Right kidney (tissue), 1 donor: ENCODE measurements around the gene PGLYRP4.
"Not testable (repeated sequence)": the region's sequence is repeated elsewhere in the genome, so short reads cannot be mapped to it uniquely, and the experiment has no call there.

ENCODE experiments used
- DNase-seq: peaks from one replicate; pipeline ENCODE4 v3.0.0-alpha.2; 2016

PGLYRP4 gene

DNA sequence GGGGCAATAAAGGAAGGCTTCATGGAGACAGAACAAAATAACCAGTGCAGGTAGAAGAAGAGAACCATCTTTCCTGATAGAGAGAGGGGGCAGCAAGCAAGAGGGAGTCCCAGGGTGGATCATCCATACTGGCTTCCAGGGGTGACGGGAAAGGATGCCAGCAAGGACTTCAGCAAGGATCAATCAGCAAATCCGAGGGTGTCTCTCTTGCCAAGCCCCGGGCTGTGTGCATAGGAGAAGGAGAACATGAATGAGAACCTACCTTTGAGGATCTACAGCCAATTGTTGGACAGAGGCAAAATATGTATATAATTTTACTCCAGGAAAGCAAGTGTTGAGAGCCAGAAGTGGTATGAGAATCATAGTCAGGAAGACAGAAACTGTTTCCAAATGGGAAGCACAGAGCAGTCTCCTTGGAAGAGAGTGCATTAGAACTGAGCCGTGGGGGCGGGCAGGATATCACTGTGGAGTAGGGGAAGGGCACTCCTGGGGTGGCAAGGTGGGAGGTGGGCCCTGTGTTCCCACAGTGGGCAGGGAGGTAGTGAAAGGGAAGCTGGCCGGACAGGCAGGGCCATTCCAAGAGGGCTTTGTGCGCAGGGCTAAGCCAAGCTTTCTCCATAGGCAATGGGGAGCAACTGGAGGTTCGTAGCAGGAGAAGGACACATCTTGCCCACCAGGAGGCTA lies 7.9 kb upstream of the PGLYRP4 start:
- DNase-seq = no peak

DNA sequence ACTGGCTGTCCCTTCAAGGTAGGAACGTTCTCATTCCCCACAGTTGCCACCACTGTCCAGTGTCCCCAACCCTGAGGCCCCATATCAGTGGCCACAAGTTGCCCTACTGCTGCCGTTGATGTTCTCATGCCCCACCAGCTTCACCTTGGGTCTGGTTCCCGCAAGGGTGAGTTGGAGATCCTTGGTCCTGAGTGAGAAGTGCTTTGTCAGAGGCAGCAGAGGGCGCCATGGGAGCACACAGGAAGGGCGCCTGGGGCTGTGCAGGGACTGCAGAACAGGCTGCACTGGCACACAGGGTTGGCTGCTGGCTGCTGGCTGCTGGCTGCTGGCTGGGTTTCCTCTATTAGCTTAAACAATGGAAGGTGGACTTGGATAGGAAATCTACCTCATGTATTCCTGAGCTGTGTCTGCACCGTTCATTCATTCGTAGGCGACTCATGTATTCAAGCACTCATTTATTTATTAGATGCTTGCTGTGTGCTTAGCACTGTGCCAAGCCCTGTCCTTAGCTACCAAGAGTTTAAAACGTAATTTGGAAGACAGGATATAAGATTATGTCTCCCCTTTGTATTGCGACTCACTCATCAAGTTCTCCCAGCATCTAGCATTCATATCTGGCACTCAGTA lies 6.9 kb upstream of the PGLYRP4 start:
- no peak for DNase-seq

DNA sequence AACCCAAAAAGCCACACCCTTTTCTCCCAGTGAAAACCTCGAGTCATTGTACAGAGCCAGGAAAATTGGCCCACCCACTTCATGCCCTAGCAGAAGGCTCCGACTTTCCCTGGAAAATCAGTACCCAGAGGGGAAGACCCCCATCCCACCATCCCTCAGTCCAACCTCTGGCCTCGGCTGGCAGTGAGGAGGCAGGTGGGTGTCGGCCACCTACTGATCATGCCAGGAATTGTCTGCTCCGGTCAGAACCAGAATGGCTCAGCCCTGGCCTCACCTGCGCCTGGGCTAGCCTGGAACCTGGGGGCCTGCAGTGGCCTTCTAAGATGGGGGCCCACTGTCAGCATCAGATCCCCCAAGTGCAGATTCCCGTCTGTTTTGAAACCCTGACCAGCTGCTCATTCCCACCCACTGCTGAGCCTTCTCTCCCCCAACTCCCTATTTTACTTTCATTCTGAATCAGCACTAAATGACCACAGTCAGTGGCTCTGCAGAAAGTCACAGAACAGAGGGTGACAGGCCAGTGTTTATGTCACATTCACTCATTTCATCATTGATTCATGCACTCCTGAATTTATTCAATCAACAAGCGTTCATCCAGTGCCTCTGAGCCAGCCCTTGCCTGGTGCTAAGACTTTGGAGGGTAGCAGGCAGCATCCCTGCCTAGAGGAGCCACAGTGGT lies 6.0 kb upstream of the PGLYRP4 start:
- no peak for DNase-seq

- no peak for DNase-seq
Observed at GRCh38 chr1:153353226-153353947, 4.7 kb upstream of the PGLYRP4 start.

GRCh38 chr1:153352523-153352922 lies 3.9 kb upstream of the PGLYRP4 start:
- DNase-seq = peak; percentile 29

DNA sequence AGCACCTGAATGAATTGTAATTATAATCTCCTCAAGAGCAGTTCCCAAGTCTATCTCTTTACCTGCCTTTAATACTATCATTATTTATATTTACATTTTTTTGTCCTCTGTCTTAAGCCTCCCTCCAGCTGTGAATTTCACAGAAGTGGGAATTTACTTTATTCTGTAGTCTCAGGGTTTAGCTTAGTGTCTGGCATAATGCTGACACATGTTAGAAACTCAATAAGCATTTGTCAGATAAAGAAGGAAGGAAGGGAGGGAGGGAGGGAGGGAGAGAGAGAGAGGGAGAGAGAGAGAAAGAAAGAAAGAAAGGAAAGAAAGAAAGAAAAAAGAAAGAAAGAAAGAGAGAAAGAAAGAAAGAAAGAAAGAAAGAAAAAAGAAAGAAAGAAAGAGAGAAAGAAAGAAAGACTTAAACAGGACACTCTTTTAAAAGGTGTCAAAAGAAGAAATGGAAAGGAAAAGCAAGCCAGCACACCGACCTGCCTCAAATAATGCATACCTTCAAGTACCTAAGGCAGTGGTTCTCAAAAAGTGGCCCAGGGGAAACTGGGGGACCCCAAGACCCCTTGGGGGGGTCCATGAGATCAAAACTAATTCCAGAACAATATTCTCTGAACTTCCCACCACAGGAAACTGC lies 1.8 kb upstream of the PGLYRP4 start:
- DNase-seq = no peak

DNA sequence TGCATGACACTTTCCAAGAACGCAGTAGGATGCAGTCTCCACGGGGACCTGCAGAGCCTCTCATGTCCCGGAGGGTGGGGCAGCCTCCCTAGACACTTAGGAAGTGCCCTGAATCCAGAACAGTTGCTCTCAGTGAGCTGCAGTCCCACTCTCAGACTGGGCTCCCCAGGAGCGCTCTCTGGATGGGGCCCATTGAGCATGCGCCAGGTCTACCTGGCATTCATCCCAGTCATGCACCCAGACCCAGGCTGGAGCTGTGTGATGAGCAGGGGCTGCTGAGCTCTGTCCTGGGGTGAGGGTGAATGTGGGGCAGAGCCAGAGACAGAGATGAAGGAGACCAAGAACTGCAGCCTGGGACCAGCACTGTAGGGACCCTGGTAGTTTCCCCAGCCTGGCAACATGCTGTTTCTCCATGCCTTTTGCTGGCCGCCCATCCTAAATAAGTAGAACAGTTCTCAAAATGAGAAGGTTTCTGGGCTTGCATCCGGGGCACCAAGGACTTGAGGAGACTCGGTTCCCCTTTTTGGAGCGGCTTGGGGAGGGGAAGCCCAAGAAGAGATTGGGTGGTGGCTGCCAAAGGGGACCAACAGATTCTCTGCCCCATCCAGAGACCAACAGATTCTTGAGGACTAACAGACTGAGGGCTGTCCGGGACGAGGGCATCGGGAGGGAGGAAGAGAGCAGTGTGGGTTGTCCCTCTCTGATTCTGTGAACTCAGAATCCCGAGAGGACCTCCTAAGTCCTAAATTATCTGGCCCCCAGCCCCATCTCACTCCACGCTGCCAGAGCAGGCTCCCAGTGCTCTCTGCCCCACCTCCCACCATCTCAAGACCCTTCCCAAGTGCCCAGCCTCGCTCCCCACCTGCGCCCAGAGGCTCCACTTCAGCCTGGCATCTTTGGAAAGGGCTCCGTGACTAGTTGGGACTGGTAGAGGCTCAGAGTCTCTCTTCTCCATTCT lies 1.0 kb upstream of the PGLYRP4 start:
- DNase-seq = no peak

DNA sequence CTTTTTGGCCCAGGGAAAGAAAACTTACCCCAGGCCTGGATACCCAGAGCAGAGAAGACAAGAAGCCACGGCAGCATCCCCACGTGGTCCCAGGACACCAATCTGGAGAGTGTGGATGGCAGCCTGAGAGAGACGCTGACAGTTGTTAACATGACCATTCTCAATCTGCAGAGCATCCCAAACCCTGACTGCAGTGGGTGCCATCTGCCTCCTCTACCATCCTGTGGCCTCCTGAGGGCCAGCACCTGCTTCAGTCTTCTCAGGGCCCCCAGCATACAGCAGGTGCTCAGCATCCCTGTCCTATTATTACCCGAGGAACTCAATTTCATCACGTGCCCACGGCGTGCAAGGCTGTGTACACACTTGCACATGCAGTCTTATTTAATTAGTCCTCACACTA lies 785 bp downstream of the PGLYRP4 start:
- no peak for DNase-seq

GRCh38 chr1:153347049-153347448 lies 1.6 kb downstream of the PGLYRP4 start:
- DNase-seq = not testable (repeated sequence)

DNA sequence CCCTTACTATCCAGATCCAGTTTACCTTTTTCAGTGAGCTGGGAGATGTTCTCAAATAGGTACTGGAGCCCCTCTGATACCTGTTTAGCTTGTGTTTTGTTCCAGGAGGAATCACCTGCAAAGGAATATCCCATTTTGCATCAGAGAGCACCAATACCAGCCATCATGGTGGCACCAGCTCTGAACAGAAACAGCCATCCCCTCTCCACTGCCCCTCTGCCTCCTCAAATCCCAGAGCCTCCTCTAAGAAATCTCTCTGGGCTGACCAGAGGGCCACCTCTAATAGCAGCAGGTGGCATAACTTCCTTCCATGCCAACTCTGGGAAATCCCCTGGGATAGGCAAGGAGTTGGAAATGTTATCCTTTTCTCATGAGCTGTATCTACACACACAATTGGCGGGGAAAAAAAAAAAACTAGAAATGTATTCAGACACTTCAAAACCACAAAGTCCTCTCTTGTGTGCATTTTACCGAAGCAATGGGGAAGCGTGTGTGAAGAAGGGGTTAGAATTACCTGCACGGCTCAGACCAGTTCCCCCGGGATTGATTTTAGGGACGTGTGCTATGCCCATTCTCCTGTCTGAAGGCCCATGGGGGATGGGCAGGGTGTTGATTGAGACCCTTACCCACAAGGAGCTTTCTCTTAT lies 2.4 kb downstream of the PGLYRP4 start:
- no peak for DNase-seq

DNA sequence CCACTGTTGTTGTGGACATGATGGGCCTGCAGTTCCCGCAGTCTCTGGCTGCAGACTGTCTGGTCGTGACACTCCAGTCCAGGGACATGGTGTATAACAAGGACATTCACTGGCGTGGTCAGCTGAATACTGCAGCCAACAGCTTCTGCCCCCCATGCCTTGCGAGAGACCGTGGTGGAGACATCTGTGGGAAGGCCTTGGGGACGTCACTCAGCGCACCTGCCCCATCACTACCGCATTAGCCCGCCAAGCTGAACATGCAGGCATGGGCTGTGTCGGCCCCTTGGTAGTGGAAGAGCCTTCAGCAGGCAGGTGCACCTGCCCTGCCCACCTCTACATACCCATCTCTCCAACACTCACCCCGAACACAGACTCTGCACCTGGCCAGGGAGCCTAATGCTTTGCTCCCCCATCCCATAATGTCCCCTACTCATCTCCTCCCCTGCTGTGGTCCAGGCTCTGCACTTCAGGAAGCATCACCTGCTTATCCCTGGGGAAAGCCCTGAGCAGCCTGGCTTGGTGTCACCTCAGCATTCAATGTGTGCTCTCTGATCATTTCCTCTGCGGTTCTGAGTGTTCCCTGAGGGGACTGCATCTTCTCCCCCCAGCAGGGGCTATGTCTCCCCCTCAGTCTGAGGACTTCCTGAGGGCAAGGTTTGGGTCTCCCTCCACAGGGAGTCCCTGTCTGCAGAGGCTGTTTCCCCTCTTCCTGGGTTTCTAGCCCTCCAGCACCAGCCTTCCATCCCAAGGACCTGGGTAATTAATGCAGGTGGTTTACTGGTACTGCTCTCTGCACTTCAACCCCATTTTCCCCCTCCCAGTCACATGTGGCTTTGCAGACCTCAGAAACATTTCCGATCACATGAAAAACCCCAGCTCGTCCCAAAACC lies 3.2 kb downstream of the PGLYRP4 start:
- no peak for DNase-seq

GRCh38 chr1:153344718-153345025 lies 4.0 kb downstream of the PGLYRP4 start:
- DNase-seq = no peak

GRCh38 chr1:153343811-153344717 lies 4.6 kb downstream of the PGLYRP4 start:
- no peak for DNase-seq

DNA sequence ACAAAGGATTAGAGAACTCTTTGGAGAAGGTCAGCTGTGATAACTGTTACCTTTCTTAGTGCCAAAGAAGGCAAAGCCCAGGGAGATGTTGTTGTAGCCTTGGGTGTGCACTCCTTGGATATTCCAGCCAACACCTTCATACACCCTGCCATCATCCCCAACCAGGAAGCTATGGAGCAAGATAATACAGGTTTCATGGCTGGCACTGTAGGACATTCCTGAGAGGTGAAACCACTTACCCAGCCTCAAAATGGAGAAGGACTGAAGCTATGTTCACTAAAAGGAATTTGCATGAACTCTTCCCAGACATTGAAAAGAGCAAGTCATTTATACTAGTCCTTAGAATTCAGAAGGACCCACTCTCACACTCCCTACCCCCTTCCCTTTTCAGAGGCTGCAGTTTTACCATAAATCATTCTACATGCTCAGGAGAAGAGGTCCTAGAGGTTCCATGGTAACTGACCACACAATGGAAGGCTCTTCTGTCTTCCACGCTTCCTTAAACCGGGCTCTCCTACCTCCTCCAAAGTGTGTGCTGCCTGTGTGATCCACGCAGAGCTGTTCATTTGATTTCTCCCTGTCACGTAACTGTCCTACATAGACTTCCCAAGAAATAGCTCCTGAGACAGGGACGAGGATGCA lies 5.5 kb downstream of the PGLYRP4 start:
- no peak for DNase-seq

GRCh38 chr1:153342178-153342577 lies 6.5 kb downstream of the PGLYRP4 start:
- DNase-seq = no peak

- no peak for DNase-seq
Observed at GRCh38 chr1:153341431-153341934, 7.2 kb downstream of the PGLYRP4 start.

- DNase-seq = no peak
Observed at GRCh38 chr1:153340356-153340755, 8.3 kb downstream of the PGLYRP4 start.

GRCh38 chr1:153339802-153340201 lies 8.8 kb downstream of the PGLYRP4 start:
- no peak for DNase-seq
